Measurements from ENCODE around the gene ATL3.
"Not testable (repeated sequence)": the region's sequence is repeated elsewhere in the genome, so short reads cannot be mapped to it uniquely, and the experiment has no call there.

ATL3 gene

DNA sequence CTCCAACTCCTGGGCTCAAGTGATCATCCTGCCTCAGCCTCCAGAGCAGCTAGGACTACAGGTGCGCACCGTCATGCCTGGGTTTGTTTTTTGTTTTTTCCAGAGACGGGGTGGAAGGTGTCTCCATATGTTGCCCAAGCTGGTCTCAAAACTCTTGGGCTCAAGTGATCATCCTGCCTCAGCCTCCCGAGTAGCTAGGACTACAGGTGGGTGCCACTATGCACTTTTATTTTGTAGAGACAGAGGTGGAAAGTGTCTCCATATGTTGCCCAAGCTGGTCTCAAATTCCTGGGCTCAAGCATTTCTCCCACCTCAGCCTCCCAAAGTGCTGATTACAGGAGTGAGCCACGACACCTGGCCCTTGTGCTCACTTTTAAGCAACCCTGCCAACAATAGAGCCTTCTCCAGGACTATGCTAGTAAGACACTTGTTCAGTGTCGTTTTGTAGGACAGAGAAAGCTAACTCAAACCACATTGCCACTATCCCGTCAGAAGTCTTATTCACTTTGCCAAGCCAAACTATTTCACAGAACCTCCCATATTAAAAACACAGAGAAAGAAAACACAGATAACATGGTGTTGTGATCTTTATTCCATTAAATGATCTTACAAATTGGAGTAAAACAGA, 47.5 kb downstream of the ATL3 start:
- DNase-seq (ENCODE audit: low read depth in 2 of 2, low spot score in 1 of 2): no peak

DNA sequence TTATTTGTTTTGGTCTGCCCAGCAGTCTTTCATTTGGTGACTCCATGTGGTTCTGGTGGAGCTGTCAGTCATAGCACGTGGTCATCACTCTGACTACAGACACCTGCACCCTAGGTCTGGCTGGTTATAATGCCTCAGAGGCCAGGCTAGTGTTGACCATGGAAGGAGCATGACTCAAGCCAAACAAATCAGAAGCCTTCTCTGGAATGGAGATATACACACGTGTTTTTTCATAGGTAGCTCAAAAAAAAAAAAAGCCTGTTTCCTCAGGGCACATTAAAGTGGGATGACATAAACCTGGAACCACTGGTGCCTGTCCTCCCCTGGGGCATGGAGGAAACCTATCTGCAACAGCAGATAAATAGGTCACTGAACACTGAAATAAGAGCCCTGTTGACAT, 48.9 kb downstream of the ATL3 start:
- no peak for DNase-seq (ENCODE audit: low read depth in 2 of 2, low spot score in 1 of 2)

DNA sequence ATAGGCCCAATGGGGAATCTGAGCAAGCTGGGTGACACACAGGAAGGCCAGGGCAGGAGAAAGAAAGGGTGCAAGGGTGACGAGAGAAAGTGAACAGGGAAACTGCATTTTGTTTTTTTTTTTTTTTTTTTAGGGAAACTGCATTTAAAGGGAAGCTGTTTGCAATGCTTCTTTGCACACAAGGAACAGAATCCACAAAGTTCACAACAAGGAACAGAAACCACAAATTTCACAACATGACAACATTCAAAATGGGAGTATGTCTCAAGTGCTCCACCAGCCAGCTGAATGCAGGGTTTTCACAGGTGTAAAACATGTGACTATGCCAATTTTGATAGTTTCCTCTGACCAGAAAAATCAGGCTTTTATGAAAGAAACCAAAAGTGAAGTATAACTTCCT, 50.1 kb downstream of the ATL3 start:
- DNase-seq (ENCODE audit: low read depth in 2 of 2, low spot score in 1 of 2): no peak

DNA sequence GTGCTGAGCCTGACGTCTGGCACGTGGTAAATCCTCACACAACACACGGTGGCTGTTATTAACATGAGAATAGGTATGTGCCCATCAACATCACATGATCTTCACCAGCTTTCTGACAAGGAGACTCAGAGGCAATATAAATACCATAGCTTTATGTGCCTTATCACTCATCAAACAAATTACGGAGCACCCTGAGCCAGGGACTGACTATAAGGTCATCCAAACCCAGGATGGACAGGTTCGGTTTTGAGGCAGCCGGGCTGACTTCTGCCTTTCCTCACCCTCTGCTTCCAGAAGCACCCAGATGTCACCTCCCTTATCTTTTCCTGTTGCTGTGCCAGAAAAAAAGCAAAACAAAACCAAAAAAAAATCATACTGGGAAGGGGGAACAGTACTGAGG, 51.2 kb downstream of the ATL3 start:
- no peak for DNase-seq (ENCODE audit: low read depth in 2 of 2, low spot score in 1 of 2)

DNA sequence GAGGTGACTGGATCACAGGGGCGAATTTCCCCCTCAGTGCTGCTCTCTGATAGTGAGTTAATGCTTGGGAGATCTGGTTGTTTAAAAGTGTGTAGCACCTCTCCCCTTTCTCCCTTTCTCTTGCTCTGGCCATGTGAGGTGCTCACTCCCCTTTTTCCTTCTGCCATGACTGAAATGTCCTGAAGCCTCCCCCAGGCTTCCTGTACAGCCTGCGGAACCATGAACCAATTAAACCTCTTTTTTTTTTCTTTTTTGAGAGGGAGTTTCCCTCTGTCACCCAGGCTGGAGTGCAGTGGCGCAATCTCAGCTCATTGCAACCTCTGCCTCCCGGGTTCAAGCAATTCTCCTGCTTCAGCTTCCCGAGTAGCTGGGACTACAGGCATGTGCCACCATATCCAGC, 53.5 kb downstream of the ATL3 start:
- not testable (repeated sequence) for DNase-seq (ENCODE audit: low read depth in 2 of 2, low spot score in 1 of 2)

DNA sequence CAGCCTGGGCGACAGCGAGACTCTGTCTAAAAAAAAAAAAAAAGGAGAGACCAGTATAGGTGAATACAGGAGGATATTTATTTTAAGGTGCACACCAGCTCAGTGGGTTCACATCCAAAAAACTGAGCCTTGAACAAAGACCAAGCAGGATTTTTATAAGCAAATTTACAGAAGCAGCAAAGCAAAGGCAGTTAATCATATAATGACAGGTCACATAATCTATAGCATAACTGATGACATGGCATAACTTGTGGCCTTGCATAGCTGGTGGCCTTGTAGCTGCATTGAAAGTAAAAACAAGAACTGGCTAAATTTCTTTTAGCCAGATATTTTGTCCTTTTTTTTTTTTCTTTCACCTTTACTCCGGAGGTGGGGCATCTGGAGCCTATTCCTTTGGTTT, 54.2 kb downstream of the ATL3 start:
- no peak for DNase-seq (ENCODE audit: low read depth in 2 of 2, low spot score in 1 of 2)

DNA sequence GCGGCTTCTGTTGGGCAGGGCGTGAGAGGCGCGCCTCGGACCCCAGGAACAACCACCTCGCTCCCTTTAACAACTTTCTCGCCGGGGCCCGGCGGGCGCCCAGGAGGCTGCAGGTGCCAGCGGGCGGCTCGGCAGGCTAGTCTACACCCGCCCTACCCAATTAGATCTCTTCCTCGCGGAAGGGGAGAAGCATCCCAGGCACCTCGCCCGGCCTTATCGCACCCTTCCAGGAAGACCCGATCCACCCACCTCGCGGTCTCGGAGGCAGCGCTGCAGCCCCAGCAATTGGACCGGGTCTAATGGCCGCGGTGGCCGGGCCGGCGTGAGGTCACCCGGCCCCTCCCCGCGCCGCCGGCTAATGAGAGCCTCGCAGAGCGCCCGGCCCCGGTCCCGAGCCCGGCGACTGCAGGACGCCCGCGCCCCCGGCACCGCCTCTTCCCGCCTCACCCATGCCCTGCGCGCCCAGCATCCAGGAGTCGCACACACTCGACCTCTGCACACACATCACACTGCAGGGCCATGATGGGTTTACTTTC, 57.0 kb downstream of the ATL3 start, which contains the start of gene PLAAT3:
Gene PLAAT3 (minus strand): TSS at position 298 of the 536 bp plus-strand sequence. CDS start 419 bp downstream, outside the sequence.
- DNase-seq (ENCODE audit: low read depth in 2 of 2, low spot score in 1 of 2): no peak

DNA sequence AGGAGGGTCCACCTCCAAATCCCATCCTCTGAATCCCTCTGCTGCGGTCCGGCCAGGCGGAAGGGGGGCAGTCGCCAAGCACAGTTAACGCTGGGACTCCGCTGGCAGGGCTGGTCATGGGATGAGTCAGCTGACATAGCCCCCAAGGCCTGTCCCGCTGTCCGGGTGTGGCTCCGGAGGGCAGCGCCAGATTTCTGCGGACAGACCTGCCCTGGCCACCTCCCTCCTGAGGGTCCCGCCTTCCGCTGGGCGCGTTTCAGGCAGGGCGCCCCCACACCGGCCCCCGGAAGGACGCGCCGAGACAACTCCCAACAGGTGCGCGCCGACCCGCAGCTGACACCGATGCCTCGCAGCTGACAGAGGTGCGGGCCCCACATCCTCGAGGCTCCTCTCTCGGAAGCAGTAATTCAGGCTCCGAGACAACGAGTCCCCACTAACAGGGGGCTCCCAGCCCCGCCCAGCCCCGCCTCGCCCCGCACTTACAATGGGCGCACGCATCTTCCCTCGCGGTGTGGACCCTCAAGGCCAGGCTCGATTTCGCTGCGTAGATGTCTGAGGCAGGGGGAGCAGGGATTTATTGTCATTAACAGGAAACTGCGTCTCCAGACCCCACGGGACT, 57.5 kb downstream of the ATL3 start:
- DNase-seq (ENCODE audit: low read depth in 2 of 2, low spot score in 1 of 2): peak in 1 of 2 donors; percentile 23

DNA sequence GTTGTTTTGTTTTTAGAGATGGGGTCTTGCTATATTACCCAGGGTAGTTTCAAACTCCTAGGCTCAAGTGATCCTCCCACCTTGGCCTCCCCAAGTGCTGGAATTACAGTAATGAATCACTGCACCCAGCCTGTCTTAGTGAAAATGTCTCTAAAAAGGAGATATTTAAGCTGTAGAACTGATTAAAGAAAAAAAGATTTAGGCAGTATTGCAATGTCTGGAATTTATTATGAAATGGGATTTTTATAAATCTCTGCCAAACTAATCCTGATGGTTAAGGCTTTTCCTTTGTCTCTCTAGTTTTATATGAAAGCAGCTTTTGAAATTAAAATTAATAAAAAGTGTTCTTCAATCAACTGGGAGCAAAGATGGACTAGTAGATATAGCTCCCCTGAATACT, 59.0 kb downstream of the ATL3 start:
- DNase-seq (ENCODE audit: low read depth in 2 of 2, low spot score in 1 of 2): no peak

DNA sequence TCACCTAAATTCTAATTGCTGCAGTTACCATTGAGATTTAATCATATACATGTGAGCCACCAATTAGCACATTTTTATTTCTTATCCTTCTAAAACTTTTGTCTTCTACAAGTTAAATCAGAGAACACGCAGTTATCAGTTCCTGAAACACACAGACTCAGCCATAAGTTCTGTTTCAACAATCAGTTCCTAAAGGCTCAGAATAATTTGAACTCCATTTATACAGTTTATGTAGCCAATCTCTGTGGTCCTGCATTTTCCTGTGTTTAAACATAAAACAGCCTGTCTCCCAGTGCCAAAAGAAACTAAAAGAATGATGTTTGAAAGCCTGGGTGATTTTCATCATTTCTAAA, 59.8 kb downstream of the ATL3 start:
- DNase-seq (ENCODE audit: low read depth in 2 of 2, low spot score in 1 of 2): no peak

DNA sequence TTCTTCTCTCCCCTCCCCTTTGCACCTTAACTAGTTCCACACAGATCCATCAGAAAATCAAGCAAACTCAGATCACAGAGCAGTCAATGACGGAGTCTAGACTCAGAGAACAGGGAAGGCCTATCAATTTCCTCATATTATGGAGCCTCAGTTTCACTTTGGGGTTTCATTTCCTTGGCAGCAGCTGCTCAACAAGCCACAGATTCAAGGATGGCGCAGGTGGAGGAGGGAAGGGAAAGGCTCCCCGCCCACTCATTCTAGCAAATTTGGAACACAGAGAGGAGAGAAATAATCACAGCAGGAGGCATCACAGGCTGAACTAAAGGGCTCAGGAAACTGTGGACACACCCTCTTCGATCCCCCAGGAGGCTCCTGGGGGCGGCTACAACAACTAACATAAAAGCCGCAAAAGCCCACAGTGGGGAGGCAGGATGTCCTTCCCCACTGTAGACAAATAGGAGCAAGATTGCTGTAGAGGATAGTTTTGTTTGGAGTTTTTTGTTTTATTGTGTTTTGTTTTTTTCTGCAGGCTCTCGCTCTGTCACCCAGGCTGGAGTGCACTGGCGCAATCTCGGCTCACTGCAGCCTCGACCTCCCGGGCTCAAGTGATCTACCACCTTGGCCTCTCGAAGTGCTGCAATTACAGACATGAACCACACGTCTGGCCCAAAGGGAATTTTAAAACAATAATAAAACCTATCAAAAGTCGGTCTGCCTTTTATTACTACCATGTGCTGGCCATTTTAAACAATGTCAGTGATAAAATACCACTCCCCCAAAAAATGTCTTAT, 60.4 kb downstream of the ATL3 start:
- no peak for DNase-seq (ENCODE audit: low read depth in 2 of 2, low spot score in 1 of 2)

DNA sequence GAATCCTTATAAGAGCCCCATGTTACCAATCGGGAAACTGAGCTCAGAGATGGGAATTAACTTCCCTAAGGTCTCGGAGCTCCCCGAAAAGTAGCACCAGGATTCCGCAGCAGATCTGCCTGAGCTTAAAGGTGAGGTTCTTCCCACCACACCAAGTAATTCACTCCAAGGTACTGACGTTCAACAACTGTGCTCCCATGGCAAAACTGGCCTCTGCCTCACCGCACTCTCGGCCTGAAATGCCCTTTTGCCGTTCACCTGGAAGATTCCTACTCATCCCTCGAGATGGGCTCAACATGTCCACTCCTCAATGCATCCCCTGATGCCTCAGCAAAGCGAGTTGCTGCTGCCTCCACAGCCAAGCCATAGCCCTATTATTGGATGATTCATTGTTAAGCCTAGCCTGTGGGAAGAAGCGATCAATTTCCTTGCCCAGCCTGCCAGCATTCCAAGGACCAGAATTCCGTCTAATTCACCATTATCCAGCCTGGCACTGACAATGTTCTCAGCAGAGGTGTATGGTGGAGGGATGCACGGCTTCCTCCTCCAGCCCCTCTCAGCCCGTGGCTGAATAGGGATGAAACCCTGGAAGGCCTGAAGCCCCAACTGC, 61.1 kb downstream of the ATL3 start:
- DNase-seq (ENCODE audit: low read depth in 2 of 2, low spot score in 1 of 2): no peak

DNA sequence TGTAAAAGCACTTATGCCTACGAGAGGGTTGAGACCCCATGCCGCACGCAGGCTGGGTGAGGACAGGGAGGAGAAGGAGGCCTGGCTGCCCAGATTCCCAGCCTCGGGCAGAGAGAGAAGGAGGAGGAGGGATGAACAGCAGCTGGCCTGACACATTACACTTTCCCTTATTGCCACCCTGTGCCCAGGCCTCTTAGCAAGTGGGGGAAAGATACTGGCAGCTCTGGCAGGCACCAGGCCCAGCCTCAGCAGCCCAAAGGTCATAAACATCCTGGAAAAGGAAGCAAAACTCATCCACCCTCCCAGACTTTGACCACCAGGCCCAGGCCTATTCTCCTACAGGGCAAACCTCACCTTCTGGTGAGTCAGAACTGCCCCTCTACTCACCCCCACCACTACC, 61.6 kb downstream of the ATL3 start:
- no peak for DNase-seq (ENCODE audit: low read depth in 2 of 2, low spot score in 1 of 2)

DNA sequence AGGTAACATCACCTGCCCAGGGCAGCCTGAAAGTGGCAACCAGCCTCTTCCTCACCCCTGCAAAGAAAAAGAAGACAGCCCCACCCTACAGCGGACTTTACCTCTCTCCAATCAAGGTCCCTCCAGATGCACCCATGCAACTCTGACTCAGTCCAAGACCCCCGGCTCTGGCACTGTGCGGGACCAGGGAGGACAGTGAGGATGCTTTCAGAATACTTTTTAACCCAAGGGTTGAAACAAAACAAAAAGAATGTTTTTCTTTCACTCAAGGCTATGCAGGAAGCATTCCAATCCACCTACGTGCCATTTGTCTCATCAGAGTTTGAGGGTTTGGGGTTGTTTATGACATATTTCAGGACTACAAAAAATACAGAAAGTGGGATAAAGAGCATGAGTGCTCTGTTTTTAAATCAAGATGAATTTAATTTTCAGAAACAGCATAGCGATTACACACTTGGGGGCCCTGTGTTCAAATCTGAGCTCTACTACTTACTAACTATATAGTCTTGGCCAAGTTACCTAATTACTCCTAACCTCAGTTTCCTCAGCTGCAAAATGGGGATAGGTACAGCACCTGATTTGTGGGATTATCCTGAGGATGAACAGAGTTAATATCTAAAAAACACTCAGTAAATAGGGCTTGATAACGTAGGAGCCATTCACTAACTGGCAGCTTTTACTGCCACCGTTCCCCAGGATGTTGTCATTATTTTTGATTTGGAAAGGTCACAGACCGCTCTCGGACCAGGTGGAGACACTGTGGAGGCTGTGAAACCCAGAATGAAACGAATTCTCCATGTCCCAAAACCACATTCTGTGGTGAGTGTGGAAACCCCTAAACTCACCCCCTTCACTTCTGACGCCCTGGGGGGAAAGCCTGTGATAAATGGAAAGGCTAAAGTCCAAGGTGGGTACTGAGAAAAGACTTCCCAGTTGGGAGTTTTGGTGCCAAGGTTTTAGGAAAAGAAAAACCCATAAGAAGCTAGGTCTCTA, 62.5 kb downstream of the ATL3 start:
- DNase-seq (ENCODE audit: low read depth in 2 of 2, low spot score in 1 of 2): no peak

DNA sequence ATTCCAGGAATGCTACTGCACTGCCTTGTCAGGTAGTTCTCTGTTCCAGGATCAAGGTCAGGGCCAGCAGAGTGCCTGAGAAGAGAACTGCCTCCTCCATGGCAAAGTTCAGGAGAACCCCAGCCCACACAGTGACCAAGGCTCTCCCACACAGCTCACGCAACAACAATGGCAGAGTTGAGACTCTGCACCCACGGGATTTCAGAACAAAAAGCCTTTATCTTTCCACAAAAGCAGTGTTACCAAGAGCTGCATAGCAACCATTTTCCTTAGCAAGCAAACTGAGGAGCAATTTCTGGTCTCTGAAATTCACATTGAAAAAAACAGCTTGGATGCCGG, 68.0 kb downstream of the ATL3 start:
- no peak for DNase-seq (ENCODE audit: low read depth in 2 of 2, low spot score in 1 of 2)

DNA sequence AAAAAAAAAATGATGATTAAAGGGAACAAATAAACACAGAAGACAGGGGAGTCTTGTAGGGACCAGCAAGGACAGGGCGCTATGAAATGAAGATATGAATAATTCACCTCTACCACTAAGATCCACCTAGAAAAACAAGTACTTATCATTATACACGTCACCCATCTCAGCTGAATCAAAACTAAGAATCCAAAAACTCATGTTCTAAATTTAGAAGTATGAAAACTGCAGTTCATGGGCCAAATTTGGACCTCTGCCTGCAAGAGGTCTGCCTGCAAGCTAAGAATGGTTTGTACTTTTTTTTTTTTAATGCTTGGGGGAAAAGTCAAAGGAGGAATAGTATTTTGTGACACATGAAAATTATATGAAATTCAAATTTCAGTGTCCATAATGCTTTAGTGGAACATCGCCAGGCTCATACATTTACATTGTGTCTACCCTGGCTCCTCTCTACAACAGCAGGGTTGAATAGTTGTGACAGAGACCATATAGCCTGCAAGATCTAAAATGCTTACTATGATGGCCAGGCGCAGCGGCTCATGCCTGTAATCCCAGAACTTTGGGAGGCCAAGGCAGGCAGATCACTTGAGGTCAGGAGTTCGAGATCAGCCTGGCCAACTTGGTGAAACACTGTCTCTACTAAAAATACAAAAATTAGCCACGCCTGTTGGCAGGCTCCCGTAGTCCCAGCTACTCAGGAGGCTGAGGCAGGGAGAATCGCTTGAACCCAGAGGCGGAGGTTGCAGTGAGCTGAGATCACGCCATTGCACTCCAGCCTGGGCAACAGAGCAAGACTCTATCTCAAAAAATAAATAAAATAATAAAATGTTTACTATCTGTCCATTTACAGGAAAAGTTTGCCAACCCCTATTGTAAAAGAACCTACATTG, 68.6 kb downstream of the ATL3 start:
- DNase-seq (ENCODE audit: low read depth in 2 of 2, low spot score in 1 of 2): not testable (repeated sequence)

DNA sequence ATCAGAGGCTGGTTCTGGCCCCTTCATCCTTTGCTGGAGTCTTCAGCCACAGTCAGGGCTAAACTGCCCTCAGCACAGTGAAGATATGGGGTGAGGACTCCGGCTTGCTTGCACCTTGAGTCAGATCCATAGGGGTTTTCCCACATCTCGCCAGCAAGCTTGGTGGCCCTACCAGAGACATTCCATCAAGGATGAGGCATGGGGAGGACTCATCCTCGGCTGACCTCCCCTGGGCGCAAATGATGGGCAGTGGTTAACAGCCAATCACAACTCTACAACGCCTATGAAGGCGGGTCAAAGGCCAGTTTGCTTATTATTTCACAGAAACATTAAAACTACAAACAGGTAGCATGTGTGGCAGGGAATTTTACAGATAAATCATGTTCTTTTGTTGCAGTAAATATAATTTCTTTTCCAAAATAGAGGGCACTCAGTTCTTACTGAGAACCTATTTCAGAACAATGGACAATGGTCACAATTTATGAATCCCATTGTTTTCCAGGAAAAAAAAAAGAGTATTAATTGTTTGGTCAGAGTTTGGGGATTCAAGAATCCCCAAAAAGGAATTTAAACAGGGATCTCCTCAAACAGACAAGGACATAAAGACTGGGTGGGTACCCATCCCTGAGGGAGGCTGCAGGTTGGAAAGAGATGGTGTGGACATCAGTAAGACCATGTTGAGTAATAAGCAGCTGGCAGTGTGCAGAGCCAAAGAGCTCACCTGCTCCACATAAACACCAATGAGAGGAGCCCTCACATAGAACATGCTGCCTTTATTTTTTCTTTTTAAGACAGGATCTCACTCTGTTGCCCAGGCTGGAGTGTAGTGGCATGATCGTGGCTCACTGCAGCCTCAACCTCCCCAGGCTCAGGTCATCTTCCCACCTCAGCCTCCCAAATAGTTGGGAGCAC, 71.7 kb downstream of the ATL3 start:
- DNase-seq (ENCODE audit: low read depth in 2 of 2, low spot score in 1 of 2): no peak

DNA sequence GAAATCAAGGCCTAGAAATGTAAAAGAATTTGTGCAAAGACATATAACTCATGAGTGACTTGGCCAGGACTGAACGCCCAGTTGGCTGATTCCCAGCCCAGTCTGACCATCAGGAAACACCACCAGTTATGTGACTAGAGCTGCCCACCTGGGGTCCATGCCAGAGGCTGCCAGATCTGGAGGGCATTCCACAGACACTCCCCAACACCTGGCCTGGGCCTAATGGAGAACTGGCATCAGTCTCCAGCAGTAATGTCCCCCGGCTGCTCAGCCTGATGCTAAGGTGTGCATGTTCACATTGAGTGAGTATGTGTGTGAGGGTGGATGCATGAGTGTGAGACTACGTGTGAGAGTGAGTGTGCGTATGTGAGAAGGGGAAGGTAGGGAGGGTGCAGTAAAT, 72.6 kb downstream of the ATL3 start:
- DNase-seq (ENCODE audit: low read depth in 2 of 2, low spot score in 1 of 2): no peak

DNA sequence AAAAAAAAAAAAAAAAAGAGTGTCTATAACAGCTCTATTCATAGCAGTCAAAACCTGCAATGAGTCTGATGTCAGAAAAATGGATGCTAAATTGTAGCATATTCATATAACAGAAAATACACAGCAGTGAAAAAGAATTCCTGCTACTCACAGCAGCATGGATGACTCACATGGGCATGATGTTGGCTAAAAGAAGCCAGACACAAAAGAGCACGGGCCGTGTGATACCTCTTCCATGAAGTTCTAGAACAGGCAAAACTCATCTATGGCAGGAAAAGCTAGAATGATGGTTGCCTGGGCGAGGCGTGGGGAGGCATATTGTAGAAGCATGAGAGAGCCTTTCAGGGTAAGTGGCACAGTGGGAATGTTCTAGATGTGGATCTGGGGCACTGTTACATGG, 75.9 kb downstream of the ATL3 start:
- DNase-seq (ENCODE audit: low read depth in 2 of 2, low spot score in 1 of 2): no peak
